GM19328 (cell line): ENCODE data around the gene TES.
"Not testable (repeated sequence)": the region's sequence is repeated elsewhere in the genome, so short reads cannot be mapped to it uniquely, and the experiment has no call there.

Experiments used
- ATAC-seq: cut with Tn5 transposase; IDR thresholded peaks from one replicate; pipeline ENCODE4 v1.9.1; 2021; ENCODE audit warnings: mild to moderate bottlenecking, moderate library complexity; ENCODE audit not compliant: unreplicated experiment

Gene TES

GRCh38 chr7:116279217-116279616 lies 68.9 kb downstream of the TES start:
- ATAC-seq: no peak

- ATAC-seq: no peak
Measured at GRCh38 chr7:116280803-116281202, 70.5 kb downstream of the TES start.

- no peak for ATAC-seq
Measured at GRCh38 chr7:116283595-116284204, 73.4 kb downstream of the TES start.

- no peak for ATAC-seq
Measured at GRCh38 chr7:116284390-116284789, 74.1 kb downstream of the TES start.

GRCh38 chr7:116285252-116285651 lies 74.9 kb downstream of the TES start:
- ATAC-seq: no peak

GRCh38 chr7:116290740-116291139 lies 80.4 kb downstream of the TES start:
- ATAC-seq: no peak

GRCh38 chr7:116291937-116292336 lies 81.6 kb downstream of the TES start:
- ATAC-seq: no peak

GRCh38 chr7:116292381-116292780 lies 82.0 kb downstream of the TES start:
- no peak for ATAC-seq

- no peak for ATAC-seq
Measured at GRCh38 chr7:116293139-116293538, 82.8 kb downstream of the TES start.

- ATAC-seq: no peak
Measured at GRCh38 chr7:116293633-116294032, 83.3 kb downstream of the TES start.

- not testable (repeated sequence) for ATAC-seq
Measured at GRCh38 chr7:116295903-116296302, 85.6 kb downstream of the TES start.

- ATAC-seq: no peak
Measured at GRCh38 chr7:116298055-116298454, 87.7 kb downstream of the TES start.

GRCh38 chr7:116298576-116298975 lies 88.2 kb downstream of the TES start:
- ATAC-seq: no peak

- no peak for ATAC-seq
Measured at GRCh38 chr7:116305485-116306408, 95.4 kb downstream of the TES start.

- no peak for ATAC-seq
Measured at GRCh38 chr7:116306409-116307048, 96.2 kb downstream of the TES start.

- no peak for ATAC-seq
Measured at GRCh38 chr7:116307253-116307652, 96.9 kb downstream of the TES start.
